ENCODE measurements around the gene GHRH.

Gene GHRH

DNA sequence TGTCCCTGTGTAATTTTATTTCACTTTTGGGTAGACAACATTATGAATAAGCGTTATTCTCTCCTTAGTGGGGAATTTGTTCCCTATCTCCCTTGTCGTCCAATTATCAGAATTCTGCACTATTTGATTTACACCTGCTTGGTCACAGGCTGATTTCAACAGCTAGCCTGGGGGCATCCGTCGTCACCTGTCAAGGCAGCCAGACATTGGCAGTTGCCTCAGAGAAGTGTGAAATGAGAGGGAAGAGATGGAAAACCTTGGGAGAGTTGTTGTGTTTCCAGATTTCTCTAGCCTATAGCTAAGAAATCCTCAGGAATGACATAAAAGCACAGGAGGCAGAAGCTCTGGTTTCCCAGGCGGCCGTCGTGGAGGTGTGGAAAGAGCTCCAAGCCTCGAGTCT is 891 bp upstream of the GHRH start:
- DNase-seq (ENCODE audit: low read depth) = no peak

DNA sequence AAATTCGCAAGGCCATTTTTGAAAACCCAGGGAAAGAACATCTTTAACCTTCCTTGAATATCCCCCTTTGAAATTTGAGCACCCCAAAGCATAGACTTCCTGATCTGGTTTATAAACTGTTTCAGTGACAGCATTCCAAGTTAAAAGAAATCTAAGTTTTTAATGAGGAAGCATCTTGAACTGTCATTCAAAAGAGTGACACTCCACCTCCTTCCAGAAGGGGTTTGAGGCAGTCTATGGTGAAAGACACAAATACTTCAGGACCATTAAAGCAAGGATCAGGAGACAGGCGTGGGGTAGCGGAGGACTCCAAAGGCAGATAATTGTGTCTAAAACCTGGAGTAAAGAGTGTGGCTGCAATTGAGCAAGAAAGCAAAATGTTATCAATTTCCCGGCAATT is 691 bp downstream of the GHRH start:
- no peak for DNase-seq (ENCODE audit: low read depth)

DNA sequence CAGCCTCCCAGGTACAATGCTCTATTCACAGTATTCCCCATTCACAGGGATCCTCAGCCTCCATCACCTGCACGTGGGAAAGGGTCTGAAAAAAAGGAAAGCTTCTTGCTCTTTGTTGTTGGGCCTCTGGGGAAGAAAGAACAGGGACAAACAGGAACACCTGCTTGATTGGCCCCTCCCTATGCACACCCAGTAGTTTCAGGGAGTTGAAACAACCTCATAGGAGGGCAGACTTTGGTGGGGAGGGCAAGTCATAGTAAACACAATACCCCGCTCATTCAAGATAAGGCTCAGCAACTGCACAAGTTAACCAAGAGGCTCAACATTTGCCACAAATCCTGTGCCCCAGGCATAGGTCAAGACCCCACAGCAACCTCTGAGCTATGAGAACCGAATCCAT is 1.7 kb downstream of the GHRH start:
- no peak for DNase-seq (ENCODE audit: low read depth)

GRCh38 chr20:37259031-37259430 is 2.6 kb downstream of the GHRH start:
- no peak for DNase-seq (ENCODE audit: low read depth)

DNA sequence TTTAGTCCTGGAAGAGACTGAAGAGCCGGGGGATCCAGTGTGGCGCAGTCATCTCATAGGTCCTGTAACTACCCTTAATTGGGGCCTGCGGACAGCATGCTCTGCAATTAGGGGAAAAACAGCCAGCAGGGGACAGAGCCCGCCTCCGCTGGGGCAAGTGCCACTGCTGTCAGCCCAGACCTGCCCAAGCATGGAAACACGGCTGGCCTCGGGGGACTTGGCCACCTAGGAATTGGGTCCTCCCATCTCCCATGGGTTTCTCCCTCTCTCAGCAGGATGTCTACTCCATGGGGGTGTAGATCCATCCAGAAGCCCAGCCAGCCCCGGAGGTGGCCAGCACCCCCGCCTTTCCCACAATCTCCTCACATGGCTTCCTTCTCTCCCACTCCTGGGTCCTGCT is 3.6 kb downstream of the GHRH start:
- no peak for DNase-seq (ENCODE audit: low read depth)

GRCh38 chr20:37257530-37257929 is 4.1 kb downstream of the GHRH start:
- no peak for DNase-seq (ENCODE audit: low read depth)

DNA sequence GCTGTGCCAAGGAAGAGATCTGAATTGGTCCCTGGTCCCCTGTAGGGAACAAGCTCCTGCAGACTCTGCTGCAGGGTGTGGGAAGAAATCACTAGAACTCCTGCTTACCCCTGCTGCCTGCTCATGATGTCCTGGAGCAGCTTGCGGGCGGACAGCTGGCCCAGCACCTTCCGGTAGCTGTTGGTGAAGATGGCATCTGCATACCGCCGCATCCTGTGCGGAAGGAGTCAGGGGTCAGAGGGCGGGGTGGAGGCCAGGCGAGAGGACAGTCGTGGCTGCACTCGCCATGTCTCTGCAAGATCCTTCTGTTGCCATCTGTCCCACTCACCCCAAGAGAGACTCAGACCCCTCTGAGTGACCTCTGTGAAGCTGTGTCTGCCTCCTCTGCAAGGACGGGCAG is 5.3 kb downstream of the GHRH start:
- DNase-seq (ENCODE audit: low read depth) = no peak

GRCh38 chr20:37254114-37254878 is 7.3 kb downstream of the GHRH start:
- DNase-seq (ENCODE audit: low read depth) = no peak

DNA sequence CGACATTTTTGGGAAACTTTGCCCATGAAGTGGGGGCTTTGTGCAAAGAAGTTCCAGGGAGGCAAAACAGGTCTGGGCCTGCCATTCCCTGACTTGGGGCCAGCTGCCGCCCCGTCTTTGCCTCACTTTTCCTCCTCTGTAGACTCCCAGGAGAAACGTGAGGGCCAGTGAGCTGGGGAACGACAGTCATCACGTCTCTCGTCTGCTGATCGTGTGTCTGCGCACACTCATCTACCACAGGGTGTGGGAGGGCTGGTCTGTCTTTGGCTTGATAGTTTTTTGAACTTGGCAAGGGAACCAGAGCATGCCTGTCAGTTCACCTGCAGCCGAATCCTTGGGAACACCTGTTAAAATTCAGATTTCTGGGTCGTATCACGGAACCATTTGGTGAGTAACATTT is 8.5 kb downstream of the GHRH start:
- DNase-seq (ENCODE audit: low read depth) = no peak

GRCh38 chr20:37251825-37252477 is 9.7 kb downstream of the GHRH start:
- DNase-seq (ENCODE audit: low read depth) = no peak

DNA sequence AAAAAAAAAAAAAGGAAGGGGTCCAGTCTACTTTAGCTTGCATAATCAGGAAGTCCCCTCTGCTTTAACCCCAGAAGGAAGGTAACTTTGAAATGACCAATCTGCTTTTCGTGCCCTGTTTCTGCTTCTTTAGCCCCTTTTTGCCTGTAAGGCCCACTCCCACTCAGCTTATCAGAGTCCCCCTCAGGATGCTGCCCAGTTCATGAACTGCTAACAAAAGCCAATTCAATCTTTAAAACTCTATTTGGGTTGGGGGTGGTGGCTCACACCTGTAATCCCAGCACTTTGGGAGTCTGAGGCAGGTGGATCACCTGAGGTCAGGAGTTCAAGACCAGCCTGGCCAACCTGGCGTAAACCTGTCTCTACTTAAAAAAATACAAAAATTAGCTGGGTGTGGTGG is 12.3 kb downstream of the GHRH start:
- no peak for DNase-seq (ENCODE audit: low read depth)

DNA sequence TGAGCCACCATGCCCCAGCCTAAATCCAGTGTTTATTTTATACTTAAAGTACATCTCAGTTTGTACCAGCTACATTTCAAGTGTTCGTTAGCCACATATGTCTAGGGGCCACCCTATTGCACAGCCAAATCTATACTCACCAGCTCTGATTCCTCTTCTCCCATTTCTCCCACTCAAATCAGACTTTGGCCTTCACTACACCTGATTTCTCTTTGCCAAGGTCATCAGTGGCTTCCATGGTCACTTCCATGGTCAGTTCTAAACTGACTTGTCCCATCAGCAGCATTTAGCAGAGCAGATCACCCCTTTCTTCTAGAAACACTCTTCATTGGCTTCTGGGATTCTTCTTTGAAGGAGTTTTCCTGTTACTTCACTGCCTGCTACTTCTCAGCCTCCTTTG is 14.1 kb downstream of the GHRH start:
- DNase-seq (ENCODE audit: low read depth) = no peak

DNA sequence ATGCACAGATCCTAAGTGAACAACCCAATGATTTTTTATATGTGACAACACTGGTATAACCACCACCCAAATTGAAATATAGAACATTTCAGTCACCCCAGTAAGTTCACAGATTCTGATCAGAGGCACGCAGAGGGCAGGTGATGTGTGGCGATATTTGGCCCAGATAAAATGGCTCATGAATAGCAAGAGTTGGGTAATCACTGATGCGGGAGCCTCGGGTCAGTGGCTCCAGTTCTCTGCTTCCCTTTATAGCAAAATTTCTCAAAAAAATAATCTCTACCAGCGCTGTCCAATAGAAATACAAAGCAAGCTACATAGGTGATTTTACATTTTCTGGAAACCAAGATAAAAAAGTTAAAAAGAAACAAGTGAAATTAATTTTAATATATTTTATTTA is 14.9 kb downstream of the GHRH start:
- DNase-seq (ENCODE audit: low read depth) = no peak

DNA sequence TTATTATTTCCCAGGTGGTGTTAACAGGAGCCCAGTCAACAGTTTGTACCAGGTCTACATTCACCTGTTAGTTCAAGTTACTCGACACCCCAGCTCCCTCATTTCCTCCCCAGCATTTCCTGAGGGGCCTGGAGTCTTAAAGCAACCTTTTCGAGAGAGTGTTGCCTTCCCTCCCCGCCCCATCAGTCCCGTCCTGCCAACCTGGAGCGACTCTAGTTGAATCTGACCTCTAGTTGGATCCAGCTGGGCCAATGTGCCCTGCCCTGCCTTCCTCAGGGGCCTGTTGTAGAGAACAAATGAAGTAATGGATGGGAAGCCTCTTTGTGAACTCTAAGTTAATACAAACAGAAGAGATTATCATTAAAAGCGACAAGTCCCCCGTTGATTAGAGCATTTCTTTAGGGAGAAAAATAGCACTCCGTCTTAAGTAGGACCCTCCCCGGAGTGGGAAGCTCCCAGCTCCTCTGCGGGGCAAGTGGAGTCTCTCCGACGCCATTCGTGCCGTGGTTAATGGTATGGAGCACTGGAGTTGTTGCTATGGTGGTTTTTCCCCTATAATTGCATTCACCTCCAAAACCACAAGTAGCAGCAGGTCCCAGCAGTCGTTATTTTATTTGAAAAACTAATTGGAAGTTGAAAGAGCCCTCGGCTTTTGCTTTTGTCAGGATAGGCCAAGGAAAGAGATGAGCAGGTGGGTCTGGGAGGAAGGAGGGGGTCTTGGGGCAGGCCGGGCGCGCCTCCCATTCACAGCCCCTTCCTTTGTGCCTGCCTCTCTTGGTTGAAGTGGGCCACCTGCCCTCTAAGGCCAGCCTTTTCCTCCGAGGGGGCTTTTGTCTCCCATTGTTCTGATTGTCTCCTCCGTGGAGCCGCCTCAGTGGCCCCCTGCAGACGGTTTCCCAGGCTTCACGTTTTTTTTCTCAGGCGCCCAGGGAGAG is 16.1 kb downstream of the GHRH start:
- DNase-seq (ENCODE audit: low read depth) = no peak

GRCh38 chr20:37244572-37244957 is 17.0 kb downstream of the GHRH start:
- no peak for DNase-seq (ENCODE audit: low read depth)

DNA sequence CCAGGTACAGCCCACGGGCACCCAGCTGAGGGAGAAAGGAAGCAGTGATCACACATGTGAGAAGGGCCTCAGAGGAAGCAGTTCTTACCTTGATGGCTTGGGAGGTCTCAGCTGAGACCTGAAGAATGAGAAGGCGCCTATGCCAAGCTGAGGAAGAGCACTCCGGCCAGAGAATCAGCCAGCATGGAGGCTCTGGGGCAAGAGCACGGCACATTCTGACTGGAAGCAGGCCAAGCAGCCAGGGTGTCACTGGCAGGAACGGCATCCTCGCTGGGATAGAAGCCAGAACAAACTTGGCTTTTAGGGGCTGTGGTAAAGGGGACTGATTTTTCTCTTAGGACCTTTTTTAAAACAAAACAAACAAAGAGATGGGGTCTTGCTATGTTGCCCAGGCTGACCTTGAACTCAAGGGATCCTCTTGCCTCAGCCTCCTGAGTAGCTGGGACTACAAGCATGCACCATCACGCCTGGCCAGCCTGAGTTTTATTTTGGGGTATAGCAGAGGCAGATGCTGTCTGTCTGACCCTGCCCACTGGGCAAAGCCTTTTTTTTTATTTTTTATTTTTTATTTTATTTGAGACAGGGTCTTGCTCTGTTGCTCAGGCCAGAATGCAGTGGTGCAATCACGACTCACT is 17.6 kb downstream of the GHRH start:
- DNase-seq (ENCODE audit: low read depth) = no peak

DNA sequence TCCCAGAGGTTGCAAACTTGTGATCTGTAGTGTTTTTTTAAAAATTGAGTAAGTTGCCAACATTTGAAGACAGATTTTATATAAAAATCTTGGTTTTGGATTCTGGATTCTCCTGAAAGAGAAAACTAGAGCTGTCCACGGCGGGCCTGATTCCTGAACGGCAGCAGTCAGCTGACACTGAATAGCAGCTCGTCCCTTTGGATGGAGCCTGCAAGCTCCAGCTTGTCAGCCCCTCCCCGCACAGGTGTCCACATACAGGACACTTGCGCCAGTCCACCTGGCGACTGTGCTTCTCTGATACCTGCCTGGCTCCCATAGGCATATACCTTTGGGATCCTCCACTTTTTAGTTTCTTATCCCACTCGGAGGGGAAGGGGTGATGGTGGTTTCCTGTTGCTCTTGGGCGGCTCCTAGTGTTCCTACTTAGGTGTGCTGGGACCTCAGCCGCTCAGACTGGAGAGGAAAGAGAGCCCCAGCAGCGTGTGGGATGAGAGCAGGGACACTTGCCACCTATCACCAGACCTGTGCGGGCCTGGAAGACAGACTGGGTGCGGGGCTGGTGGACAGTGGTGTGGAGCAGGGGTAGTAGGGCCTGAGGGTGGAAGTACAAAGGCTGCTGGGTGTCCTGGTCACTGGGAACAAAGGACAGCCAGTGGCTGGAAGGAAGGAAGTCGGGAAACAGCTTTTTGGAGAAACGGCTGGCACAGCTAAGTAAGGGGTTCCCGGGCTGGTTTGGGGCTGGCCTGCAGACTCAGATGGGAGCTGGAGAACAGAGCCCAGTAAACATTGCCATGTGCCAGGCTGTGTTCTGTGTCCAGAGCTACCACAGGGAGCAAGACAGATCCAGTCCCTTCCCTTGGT is 18.3 kb downstream of the GHRH start:
- no peak for DNase-seq (ENCODE audit: low read depth)

- DNase-seq (ENCODE audit: low read depth) = no peak
These were observed 19.1 kb downstream of the GHRH start for GRCh38 chr20:37242503-37242902.

- no peak for DNase-seq (ENCODE audit: low read depth)
These were observed 21.1 kb downstream of the GHRH start for GRCh38 chr20:37240337-37241067.

DNA sequence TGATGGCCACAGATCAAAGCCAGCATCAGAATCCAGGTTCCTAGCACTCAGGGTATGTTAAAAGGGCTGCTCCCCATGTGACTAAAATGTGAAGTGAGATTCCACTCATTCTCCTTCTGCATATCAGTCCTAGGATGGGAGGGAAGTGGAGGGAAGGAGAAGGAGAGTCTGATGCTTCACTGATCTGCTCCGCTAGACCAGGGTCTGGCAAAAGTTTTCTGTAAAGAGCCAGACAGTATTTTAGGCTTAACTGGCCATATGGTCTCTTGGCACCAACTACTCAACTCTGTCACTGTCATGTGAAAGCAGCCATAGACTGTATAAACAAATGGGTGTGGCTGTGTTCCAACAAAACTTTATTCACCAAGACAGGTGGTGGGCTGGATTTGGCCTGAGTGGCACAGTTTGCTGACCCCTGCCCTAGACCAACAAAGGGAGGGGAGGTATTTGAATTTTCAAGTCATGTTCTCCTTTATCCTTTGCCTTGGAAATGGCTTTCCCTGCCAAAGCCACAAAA is 22.6 kb downstream of the GHRH start:
- no peak for DNase-seq (ENCODE audit: low read depth)

- no peak for DNase-seq (ENCODE audit: low read depth)
These were observed 23.2 kb downstream of the GHRH start for GRCh38 chr20:37238426-37238825.

All from stimulated activated CD8-positive, alpha-beta memory T cell treated with anti-CD3 and anti-CD28 coated beads, Interleukin-15, amount 100 ng/mL, for 24 hours (primary cell).